Spleen (tissue), 11 donors: Measurements from ENCODE around the gene GRIK5. TPM values are rescaled to one million over a fixed set of nuclear protein-coding genes. Genes with fewer than 3 reads are reported as not detected.

Experiments
- DNase-seq: peaks from one replicate; pipeline ENCODE4 v3.0.0-alpha.2; 2020
- H3K27ac ChIP-seq, 8 donors: fragments of 200-600 bp; sonication (generic) in 7 of 8; 1 replicate in 4 of 8; 2 replicates in 4 of 8; pipeline versions ENCODE4 v1.5.0 to v1.8.0; 2016 to 2021; ENCODE audit warnings: inconsistent platforms in 4 of 8, mild to moderate bottlenecking in 4 of 8, moderate library complexity in 1 of 8
- H3K27me3 ChIP-seq, 7 donors: fragments of 200-600 bp; sonication (generic) in 6 of 7; replicated peaks in 1 of 7; 1 replicate in 4 of 7; 2 replicates in 3 of 7; pipeline versions ENCODE4 v1.5.0 to v1.8.0; 2016 to 2021; ENCODE audit warnings: inconsistent platforms in 3 of 7, mild to moderate bottlenecking in 1 of 7
- H3K36me3 ChIP-seq, 6 donors: fragments of 200-600 bp; sonication (generic) in 5 of 6; 1 replicate in 4 of 6; 2 replicates in 2 of 6; pipeline versions ENCODE4 v1.5.0 to v1.8.0; 2016 to 2021; ENCODE audit warnings: inconsistent platforms in 2 of 6
- H3K4me1 ChIP-seq, 6 donors: fragments of 200-600 bp; sonication (generic) in 5 of 6; 1 replicate in 3 of 6; 2 replicates in 3 of 6; pipeline versions ENCODE4 v1.5.0 to v1.8.0; 2016 to 2021; ENCODE audit warnings: inconsistent platforms in 3 of 6
- H3K4me3 ChIP-seq, 8 donors: fragments of 200-600 bp; sonication (generic) in 7 of 8; 1 replicate in 4 of 8; 2 replicates in 4 of 8; pipeline versions ENCODE4 v1.5.0 to v1.8.0; 2016 to 2021; ENCODE audit warnings: inconsistent platforms in 4 of 8, mild to moderate bottlenecking in 4 of 8, moderate library complexity in 2 of 8
- H3K9me3 ChIP-seq, 8 donors: fragments of 200-600 bp; sonication (generic) in 7 of 8; 1 replicate in 4 of 8; 2 replicates in 4 of 8; pipeline versions ENCODE4 v1.5.0 to v1.8.0; 2016 to 2021; ENCODE audit warnings: inconsistent platforms in 4 of 8
- POLR2A ChIP-seq, 3 donors: fragments of 450-650 bp; IDR thresholded peaks; one replicate each; pipeline ENCODE4 v1.5.1; 2017; ENCODE audit warnings: antibody characterized with exemption in 3 of 3, mild to moderate bottlenecking in 1 of 3
- POLR2AphosphoS5 ChIP-seq, 3 donors: sonication (generic); formaldehyde crosslinking; IDR thresholded peaks; one replicate each; pipeline ENCODE4 v1.5.1; 2017; ENCODE audit warnings: antibody characterized with exemption in 3 of 3
- WGBS, 5 donors: extraction: QIAGEN DNeasy Blood & Tissue Kit in 3 of 5; methylation state at CpG; one replicate each; pipeline versions ENCODE4 v1.1.5 to v1.1.7; 2013 to 2018; 5-methylcytosine and 5-hydroxymethylcytosine counted together
- intact Hi-C: fragments of 100-400 bp; cut with DNase I; formaldehyde crosslinking; loops from one replicate; pipeline ENCODE4 v1.15.0; 2023; ENCODE audit warnings: low total_unique reads
- polyA plus RNA-seq, 3 donors: library from polyadenylated mRNA; stranded (reverse); fragments of 200-250 nt; gene quantifications; one replicate each; pipeline ENCODE4 v1.2.1, GENCODE V29; 2013
- total RNA-seq, 7 donors: library from RNA; depleted of rRNA in 3 of 7; stranded (reverse); fragments of >200 nt in 3 of 7; fragmentation: NEBNext Ultra II Directional in 4 of 7; extraction: Animal tissue kit (Norgen Biotek cat#: 25700) in 4 of 7; gene quantifications; one replicate each; pipeline versions ENCODE4 v1.1.0 to v1.2.1, GENCODE V29; 2016 to 2021
- TF ChIP-seq, protein P1 (sequence below), 11 experiments: fragments of 200-600 bp in 7 of 11; fragments of 450-650 bp in 4 of 11; sonication (generic) in 4 of 11; IDR thresholded peaks in 8 of 11; conservative IDR thresholded peaks in 3 of 11; 1 replicate in 7 of 11; 2 replicates in 4 of 11; pipeline versions ENCODE4 v1.4.0 to v1.8.0; 2016 to 2021; ENCODE audit warnings: antibody characterized with exemption in 11 of 11, inconsistent platforms in 4 of 11, mild to moderate bottlenecking in 1 of 11
- donor health status: healthy with polysubstance abuse.
- donor health status: DM: no; HTN: no; CAD: no; lungs with moderate emphysema.
- donor health status: DM: no; HTN: no; CAD: no.
- donor health status: Bipolar disorder and iron deficiency.
- donor health status: healthy.
- donor health status: DM: no; HTN: no; CAD: no.
- donor health status: DM: yes; HTN: yes; CAD: no.

Gene GRIK5
- total and polyA plus RNA-seq, 10 donors, result 0.94 to 4.7 (median 2.1) TPM

DNA sequence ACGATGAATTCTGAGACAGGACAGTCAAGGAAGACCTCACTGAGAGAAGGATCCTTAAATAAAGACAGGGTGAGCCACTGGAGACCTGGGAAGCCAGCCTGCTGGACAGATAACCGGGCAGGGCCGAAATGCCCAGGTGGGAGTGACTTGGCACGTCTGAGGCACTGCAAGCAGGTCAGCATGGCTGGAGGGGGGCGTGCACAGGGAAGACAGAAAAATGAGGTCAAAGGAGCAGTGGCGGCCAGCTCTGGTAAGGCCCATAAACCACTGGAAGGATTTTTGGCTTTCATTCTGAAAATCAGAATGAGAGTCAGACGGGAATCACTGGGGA lies 70.2 kb downstream of the GRIK5 start:
- intact Hi-C loops, result no loop called here
- H3K27ac ChIP-seq, result no peak overlapping the region
- DNase-seq, result no peak
- H3K27me3 ChIP-seq, result peaks cover 0 to 90% (median 59%) of the 10 kb centered on the region in 7 donors
- no peak overlapping the region for H3K4me3 ChIP-seq
- H3K36me3 ChIP-seq, result no peaks in the 10 kb centered on the region
- WGBS, 5 donors, result 82 to 91% (median 86%) methylated on average over 7 of the region's 7 CpGs
- H3K9me3 ChIP-seq, result no peaks in the 10 kb centered on the region
- no peak for TF ChIP-seq POLR2AphosphoS5 (IDR thresholded peaks at IDR 0.05)
- TF ChIP-seq, protein P1, sequence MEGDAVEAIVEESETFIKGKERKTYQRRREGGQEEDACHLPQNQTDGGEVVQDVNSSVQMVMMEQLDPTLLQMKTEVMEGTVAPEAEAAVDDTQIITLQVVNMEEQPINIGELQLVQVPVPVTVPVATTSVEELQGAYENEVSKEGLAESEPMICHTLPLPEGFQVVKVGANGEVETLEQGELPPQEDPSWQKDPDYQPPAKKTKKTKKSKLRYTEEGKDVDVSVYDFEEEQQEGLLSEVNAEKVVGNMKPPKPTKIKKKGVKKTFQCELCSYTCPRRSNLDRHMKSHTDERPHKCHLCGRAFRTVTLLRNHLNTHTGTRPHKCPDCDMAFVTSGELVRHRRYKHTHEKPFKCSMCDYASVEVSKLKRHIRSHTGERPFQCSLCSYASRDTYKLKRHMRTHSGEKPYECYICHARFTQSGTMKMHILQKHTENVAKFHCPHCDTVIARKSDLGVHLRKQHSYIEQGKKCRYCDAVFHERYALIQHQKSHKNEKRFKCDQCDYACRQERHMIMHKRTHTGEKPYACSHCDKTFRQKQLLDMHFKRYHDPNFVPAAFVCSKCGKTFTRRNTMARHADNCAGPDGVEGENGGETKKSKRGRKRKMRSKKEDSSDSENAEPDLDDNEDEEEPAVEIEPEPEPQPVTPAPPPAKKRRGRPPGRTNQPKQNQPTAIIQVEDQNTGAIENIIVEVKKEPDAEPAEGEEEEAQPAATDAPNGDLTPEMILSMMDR (IDR thresholded peaks at IDR 0.05 in 8 of 11, conservative IDR thresholded peaks at IDR 0.05 in 3 of 11), result no peak
- no peak for TF ChIP-seq POLR2A (IDR thresholded peaks at IDR 0.05)
- H3K4me1 ChIP-seq, result peaks cover 7 to 30% (median 19%) of the 10 kb centered on the region in 6 donors

DNA sequence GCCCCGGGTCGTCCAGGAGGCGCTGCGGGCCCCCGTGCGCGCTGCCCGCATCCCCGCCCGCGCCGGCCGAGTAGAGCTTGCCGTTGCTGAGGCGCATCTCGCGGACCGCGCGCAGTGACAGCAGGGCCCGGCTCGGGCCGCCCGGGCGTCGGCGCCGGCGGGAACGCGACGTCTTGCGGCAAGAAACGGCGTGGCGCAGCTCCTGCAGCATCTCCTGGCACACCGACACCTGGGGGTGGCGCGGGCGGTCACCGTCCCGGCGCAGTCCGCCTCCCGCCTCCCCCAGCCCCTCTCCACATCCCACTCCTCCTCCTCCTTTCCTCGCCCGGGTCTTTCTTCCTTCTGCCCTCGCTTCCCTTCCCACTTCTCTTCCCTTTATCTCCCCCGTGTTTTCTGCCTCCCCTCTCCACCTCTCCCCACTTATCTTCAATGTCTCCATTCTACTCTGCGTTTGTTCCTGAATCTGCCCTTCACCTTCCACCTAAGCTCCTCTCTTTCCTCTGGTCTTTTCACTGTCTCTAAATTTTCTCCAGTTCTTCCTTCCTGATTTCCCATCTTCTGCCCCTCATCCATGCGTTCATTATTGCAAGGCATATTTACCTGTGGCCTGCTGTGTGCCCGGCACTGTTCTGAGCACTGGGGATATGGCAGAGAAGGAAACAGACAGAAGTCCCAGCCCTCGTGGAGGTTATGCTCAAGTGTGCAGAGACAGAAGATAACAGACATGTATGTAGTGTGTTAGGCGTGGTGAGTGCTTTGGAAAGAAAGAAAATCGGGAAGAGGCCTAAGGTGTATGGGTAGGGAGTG lies 70.7 kb downstream of the GRIK5 start:
- WGBS, 5 donors, result 15 to 24% (median 16%) methylated on average over 27 to 55 of the region's 55 CpGs
- TF ChIP-seq POLR2A (IDR thresholded peaks at IDR 0.05) (no peak), POLR2AphosphoS5 (IDR thresholded peaks at IDR 0.05) (no peak)
- TF ChIP-seq, protein P1 (IDR thresholded peaks at IDR 0.05 in 8 of 11, conservative IDR thresholded peaks at IDR 0.05 in 3 of 11), result no peak

DNA sequence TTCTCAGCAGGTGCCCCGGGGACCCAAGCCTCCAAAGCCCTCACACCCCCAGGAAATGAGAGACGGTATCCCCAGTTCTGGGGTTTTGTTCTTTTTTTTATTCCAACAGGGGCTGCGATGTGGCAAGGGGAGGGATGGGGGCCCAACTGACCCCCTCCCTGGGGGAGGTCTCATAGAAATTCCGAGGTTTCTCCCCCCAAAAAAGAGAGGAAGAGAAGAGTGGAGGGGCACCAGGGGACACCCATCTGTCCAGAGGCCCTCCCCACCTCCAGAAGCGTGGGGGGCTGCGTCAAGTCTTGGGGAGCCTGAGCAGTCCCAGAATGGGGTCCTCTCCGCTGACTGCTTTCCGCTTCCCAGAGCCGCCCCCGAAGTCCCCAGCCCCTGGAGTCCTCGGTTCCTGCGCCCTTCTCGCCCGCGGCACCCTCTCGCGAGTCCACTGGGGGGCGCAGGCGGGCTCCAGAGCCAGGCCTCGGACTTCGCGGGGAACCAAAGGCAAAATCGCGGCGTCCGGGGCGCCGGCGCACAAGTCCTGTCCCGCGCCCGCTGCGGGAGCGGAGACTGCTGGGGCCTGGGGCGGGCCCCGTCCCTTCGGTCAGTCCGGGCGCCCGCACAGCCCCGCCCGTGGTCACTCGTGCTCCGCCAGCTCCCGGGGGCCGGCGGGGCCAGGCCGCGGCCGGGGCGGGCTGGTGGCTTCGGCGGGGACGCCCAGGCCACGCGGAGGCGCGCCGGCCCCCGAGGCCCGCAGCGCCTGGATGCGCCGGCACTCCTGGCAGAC lies 71.6 kb downstream of the GRIK5 start:
- TF ChIP-seq POLR2A (IDR thresholded peaks at IDR 0.05), result no peak
- TF ChIP-seq, protein P1 (IDR thresholded peaks at IDR 0.05 in 8 of 11, conservative IDR thresholded peaks at IDR 0.05 in 3 of 11), result peak in 10 of 11 experiments; percentile 7 to 69 (median 46)
- TF ChIP-seq POLR2AphosphoS5 (IDR thresholded peaks at IDR 0.05), result peak in 1 of 3 donors; percentile 20
- WGBS, 5 donors, result 3 to 7% (median 4%) methylated on average over 6 to 64 of the region's 64 CpGs
- Histone ChIP-seq H3K36me3 (no peaks in the 10 kb centered on the region), H3K27me3 (peaks cover 0 to 97% (median 73%) of the 10 kb centered on the region in 7 donors), H3K4me3 (peak overlapping the region in 4 of 8 donors; percentile 15 to 56 (median 18)), H3K4me1 (peaks cover 7 to 44% (median 31%) of the 10 kb centered on the region in 6 donors), H3K9me3 (no peaks in the 10 kb centered on the region), H3K27ac (no peak overlapping the region)
- intact Hi-C loops, result no loop called here
- DNase-seq, result no peak

More for the DNA sequence above, 70.7 kb downstream of the GRIK5 start:
- no peak for DNase-seq
- Histone ChIP-seq H3K4me1 (peaks cover 7 to 36% (median 22%) of the 10 kb centered on the region in 6 donors), H3K36me3 (no peaks in the 10 kb centered on the region), H3K4me3 (peak overlapping the region in 2 of 8 donors; percentile 15 to 56), H3K27me3 (peaks cover 0 to 96% (median 65%) of the 10 kb centered on the region in 7 donors), H3K27ac (no peak overlapping the region), H3K9me3 (no peaks in the 10 kb centered on the region)
- intact Hi-C loops, result no loop called here

DNA sequence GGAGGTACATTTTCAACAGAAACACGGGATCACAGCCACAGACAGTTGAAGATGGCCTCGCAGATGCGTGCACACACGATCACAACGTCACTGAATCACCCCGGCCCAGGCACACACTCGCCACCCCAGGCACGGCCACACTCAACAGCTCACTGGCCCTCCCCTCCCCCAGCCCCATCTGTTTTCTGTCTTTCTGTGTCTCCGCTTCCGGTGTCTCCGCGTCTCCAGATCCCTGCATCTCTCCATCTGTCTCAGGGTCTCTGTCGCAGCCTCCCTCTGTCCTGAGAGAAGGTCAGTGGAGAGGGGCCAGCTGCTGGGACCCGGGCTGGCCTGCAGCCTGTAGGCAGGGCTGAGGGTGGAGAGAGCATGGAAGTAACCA lies 72.2 kb downstream of the GRIK5 start:
- H3K27me3 ChIP-seq, result peaks cover 0 to 97% (median 73%) of the 10 kb centered on the region in 7 donors
- intact Hi-C loops, result no loop called here
- H3K9me3 ChIP-seq, result no peaks in the 10 kb centered on the region
- no peak overlapping the region for H3K27ac ChIP-seq
- 5 to 9% (median 6%) methylated on average over 14 of the region's 14 CpGs for WGBS, 5 donors
- peak overlapping the region in 1 of 8 donors; percentile 56 for H3K4me3 ChIP-seq
- H3K36me3 ChIP-seq, result no peaks in the 10 kb centered on the region
- TF ChIP-seq POLR2A (IDR thresholded peaks at IDR 0.05), result no peak
- no peak for DNase-seq
- H3K4me1 ChIP-seq, result peaks cover 7 to 50% (median 32%) of the 10 kb centered on the region in 6 donors
